CD4-positive, alpha-beta T cell (primary cell): ENCODE measurements around the gene CD37. TPM values are rescaled to one million over a fixed set of nuclear protein-coding genes. Genes with fewer than 3 reads are reported as not detected.

Experiments
- ATAC-seq: fragments of 200-7000 bp; cut with Tn5 transposase; one replicate; pipeline ENCODE4 v1.10.0; 2022; ENCODE audit warnings: mild to moderate bottlenecking; ENCODE audit not compliant: poor library complexity
- CTCF ChIA-PET: fragments of 350-600 bp; sonication (Branson Sonifier 250); formaldehyde crosslinking; loops from one replicate; lab custom pipeline; 2021; ENCODE audit warnings: antibody characterized with exemption, inconsistent platforms; lab: Charles Lee
- POLR2A ChIA-PET: fragments of 350-600 bp; sonication (Branson Sonifier 250); formaldehyde crosslinking; loops from one replicate; lab custom pipeline; 2021; ENCODE audit warnings: antibody characterized with exemption, inconsistent platforms; lab: Charles Lee
- DNase-seq, 14 experiments: peaks; one replicate each; pipeline ENCODE4 v3.0.0-alpha.2; 2013 to 2020; ENCODE audit warnings: mixed read lengths in 2 of 14
- H3K27ac ChIP-seq, 2 donors: one replicate each; pipeline versions ENCODE4 v1.5.1 to v1.7.0; 2013; ENCODE audit warnings: low read length in 2 of 2, low read depth in 1 of 2, mild to moderate bottlenecking in 1 of 2
- H3K27me3 ChIP-seq, 2 experiments: 1 replicate in 1 of 2; 2 replicates in 1 of 2; pipeline versions ENCODE4 v1.6.1 to v1.7.0; 2013; ENCODE audit warnings: low read length in 2 of 2, control low read depth in 1 of 2, mild to moderate bottlenecking in 1 of 2, moderate library complexity in 1 of 2; ENCODE audit not compliant: insufficient read depth in 2 of 2, control insufficient read depth in 1 of 2
- H3K36me3 ChIP-seq: one replicate; pipeline ENCODE4 v1.6.1; 2013; ENCODE audit warnings: low read length, control low read depth; ENCODE audit not compliant: insufficient read depth
- H3K4me1 ChIP-seq: one replicate; pipeline ENCODE4 v1.6.1; 2013; ENCODE audit warnings: low read length, control low read depth; ENCODE audit not compliant: insufficient read depth
- H3K4me3 ChIP-seq: one replicate; pipeline ENCODE4 v1.5.1; 2013; ENCODE audit warnings: mild to moderate bottlenecking, low read length, moderate library complexity
- H3K9me3 ChIP-seq, 2 experiments: 1 replicate in 1 of 2; 2 replicates in 1 of 2; pipeline versions ENCODE4 v1.6.1 to v1.7.0; 2013; ENCODE audit warnings: low read length in 2 of 2, mild to moderate bottlenecking in 2 of 2, control low read depth in 1 of 2, moderate library complexity in 1 of 2; ENCODE audit not compliant: control insufficient read depth in 1 of 2, insufficient read depth in 1 of 2
- H3K27ac Mint-ChIP-seq: one replicate; pipeline ENCODE4 v1.8.0; 2020; ENCODE audit warnings: mixed read lengths
- H3K27me3 Mint-ChIP-seq: one replicate; pipeline ENCODE4 v1.8.0; 2021; ENCODE audit warnings: mixed read lengths
- H3K36me3 Mint-ChIP-seq: one replicate; pipeline ENCODE4 v1.8.0; 2021; ENCODE audit warnings: low read depth, mixed read lengths
- H3K4me1 Mint-ChIP-seq: one replicate; pipeline ENCODE4 v1.8.0; 2021; ENCODE audit warnings: low read depth, mixed read lengths
- H3K4me3 Mint-ChIP-seq: one replicate; pipeline ENCODE4 v1.8.0; 2020; ENCODE audit warnings: mild to moderate bottlenecking, mixed read lengths
- H3K9me3 Mint-ChIP-seq: one replicate; pipeline ENCODE4 v1.8.0; 2020; ENCODE audit warnings: mixed read lengths
- CTCF ChIP-seq: fragments of 200-600 bp; IDR thresholded peaks from one replicate; pipeline ENCODE4 v1.8.0; 2022; ENCODE audit warnings: antibody characterized with exemption, mild to moderate bottlenecking
- intact Hi-C, 2 experiments: fragments of 100-400 bp; cut with DNase I in 1 of 2; cut with micrococcal nuclease in 1 of 2; formaldehyde crosslinking; loops; one replicate each; pipeline versions ENCODE4 v1.15.1 to v1.9.0; 2023 to 2025; cut with DNase I, micrococcal nuclease
- total RNA-seq, 174 experiments: library from RNA in 2 of 174; stranded (reverse) in 2 of 174; gene quantifications; one replicate each; pipeline ENCODE4 v1.2.3 and lab custom pipeline; 2021 to 2026

CD37 gene
- total RNA-seq, 2 experiments from 2014 or later: 329 to 350 TPM

DNA sequence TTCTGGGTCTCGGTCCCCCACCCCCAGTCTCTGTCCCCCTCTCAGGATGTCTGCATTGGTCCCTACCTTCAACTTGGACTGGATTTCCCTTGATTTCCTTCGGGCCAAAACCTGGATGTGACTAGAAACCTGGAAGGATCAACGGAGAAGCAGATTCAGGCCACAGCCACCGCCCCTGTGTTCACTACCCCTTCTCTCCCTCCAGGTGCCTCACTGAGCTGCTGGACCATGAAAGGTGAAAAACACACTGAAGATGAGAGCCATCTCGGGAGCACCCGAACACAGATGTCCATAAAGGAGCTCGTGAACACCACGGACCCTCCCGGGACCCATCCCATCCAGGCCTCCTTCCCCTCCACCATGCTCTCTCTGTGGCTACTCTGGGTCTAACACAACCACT, 22.0 kb downstream of the CD37 start:
- no peak for TF ChIP-seq CTCF
- no peak for DNase-seq
- Mint-ChIP-seq H3K4me1 (peaks cover 16% of the 10 kb centered on the region), H3K9me3 (no peaks in the 10 kb centered on the region), H3K4me3 (no peak overlapping the region), H3K27ac (no peak overlapping the region), H3K27me3 (peaks cover 30% of the 10 kb centered on the region), H3K36me3 (no peaks in the 10 kb centered on the region)
- ATAC-seq: no peak
- ChIA-PET CTCF (no interaction called here), POLR2A (no interaction called here)
- no peak overlapping the region for H3K4me3 ChIP-seq
- H3K27me3 ChIP-seq: peaks cover 11 to 23% of the 10 kb centered on the region in 2 experiments
- no peak overlapping the region for H3K27ac ChIP-seq
- intact Hi-C loops: no loop called here
- H3K9me3 ChIP-seq: peaks cover 0 to 3% of the 10 kb centered on the region in 2 experiments
- no peaks in the 10 kb centered on the region for H3K36me3 ChIP-seq
- peaks cover 18% of the 10 kb centered on the region for H3K4me1 ChIP-seq

GRCh38 chr19:49359851-49360820, 24.9 kb downstream of the CD37 start:
- Mint-ChIP-seq H3K27ac (no peak overlapping the region), H3K36me3 (no peaks in the 10 kb centered on the region), H3K4me3 (peak overlapping the region; percentile 55), H3K27me3 (peaks cover 30% of the 10 kb centered on the region), H3K9me3 (no peaks in the 10 kb centered on the region), H3K4me1 (peaks cover 16% of the 10 kb centered on the region)
- Histone ChIP-seq H3K9me3 (peaks cover 0 to 21% of the 10 kb centered on the region in 2 experiments), H3K4me3 (no peak overlapping the region), H3K36me3 (no peaks in the 10 kb centered on the region), H3K27me3 (peaks cover 40 to 52% of the 10 kb centered on the region in 2 experiments), H3K4me1 (peaks cover 43% of the 10 kb centered on the region), H3K27ac (no peak overlapping the region)
- no peak for TF ChIP-seq CTCF
- DNase-seq (no peak), ATAC-seq (no peak)
- ChIA-PET POLR2A (no interaction called here), CTCF (no interaction called here)
- intact Hi-C loops: no loop called here

GRCh38 chr19:49361438-49362047, 26.3 kb downstream of the CD37 start:
- Mint-ChIP-seq H3K9me3 (no peaks in the 10 kb centered on the region), H3K27ac (no peak overlapping the region), H3K4me3 (peak overlapping the region; percentile 26), H3K4me1 (peaks cover 6% of the 10 kb centered on the region), H3K27me3 (peaks cover 22% of the 10 kb centered on the region), H3K36me3 (no peaks in the 10 kb centered on the region)
- ChIA-PET POLR2A (no interaction called here), CTCF (no interaction called here)
- Histone ChIP-seq H3K27me3 (peaks cover 48 to 57% of the 10 kb centered on the region in 2 experiments), H3K4me1 (peaks cover 35% of the 10 kb centered on the region), H3K4me3 (no peak overlapping the region), H3K27ac (no peak overlapping the region), H3K36me3 (no peaks in the 10 kb centered on the region), H3K9me3 (peaks cover 0 to 21% of the 10 kb centered on the region in 2 experiments)
- no peak for TF ChIP-seq CTCF
- peak in 3 of 14 experiments; percentile 10 to 54 (median 32) for DNase-seq
- intact Hi-C loops: no loop called here
- no peak for ATAC-seq
